A172 (cell line): ENCODE results near the gene ZNF595. TPM values are rescaled to one million over a fixed set of nuclear protein-coding genes. Genes with fewer than 3 reads are reported as not detected.
"Not testable (repeated sequence)": the region's sequence is repeated elsewhere in the genome, so short reads cannot be mapped to it uniquely, and the experiment has no call there.

ENCODE experiments used
- DNase-seq: peaks from one replicate; pipeline ENCODE4 v3.0.0-alpha.2; 2015; ENCODE audit warnings: low spot score
- total RNA-seq: library from RNA; depleted of rRNA; stranded (reverse); fragments of >200 nt; shearing (Covaris generic); gene quantifications from 2 replicates; pipeline ENCODE4 v1.2.3, GENCODE V29; 2014; rRNA removed

The ZNF595 gene
- 18.0 and 21.2 TPM in 2 replicates for total RNA-seq

- not testable (repeated sequence) for DNase-seq
These were observed at the start of gene ZNF595 for GRCh38 chr4:52804-53479. Gene ZNF595, plus strand, starts transcription at chr4:53321. Its CDS starts 168 bp downstream, at chr4:53489.

GRCh38 chr4:9937-10870 lies 42.9 kb upstream of the ZNF595 start:
- DNase-seq, result not testable (repeated sequence)

DNA sequence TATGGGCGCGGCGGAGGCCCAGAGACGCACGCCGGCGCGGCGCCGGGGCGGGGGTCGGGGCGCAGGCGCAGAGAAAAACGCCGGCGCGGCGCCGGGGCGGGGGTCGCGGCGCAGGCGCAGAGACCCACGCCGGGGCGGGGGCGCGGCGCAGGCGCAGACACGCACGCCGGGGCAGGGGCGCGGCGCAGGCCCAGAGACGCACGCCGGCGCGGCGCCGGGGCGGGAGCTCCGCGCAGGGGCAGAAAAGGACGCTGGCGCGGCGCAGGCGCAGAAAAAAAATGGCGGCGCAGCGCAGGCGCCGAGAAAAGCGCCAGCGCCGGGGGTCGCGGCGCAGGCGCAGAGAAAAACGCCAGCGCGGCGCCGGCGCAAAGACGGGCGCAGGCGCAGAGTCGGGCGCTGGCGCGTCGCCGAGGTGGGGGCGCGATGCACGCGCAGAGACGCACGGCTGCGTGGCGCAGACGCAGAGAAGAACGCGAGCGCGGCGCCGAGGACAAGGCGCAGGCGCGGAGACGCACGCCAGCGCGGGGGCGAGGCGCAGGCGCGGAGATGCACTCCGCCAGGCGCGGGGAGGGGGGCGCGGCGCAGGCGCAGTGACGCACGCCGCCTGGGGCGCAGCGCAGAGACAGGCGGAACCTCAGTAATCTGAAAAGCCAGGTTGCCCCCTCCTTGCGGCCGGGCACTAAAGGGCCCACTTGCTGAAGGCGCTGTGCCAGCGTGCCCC lies 41.9 kb upstream of the ZNF595 start:
- not testable (repeated sequence) for DNase-seq

- not testable (repeated sequence) for DNase-seq
These were observed 41.2 kb upstream of the ZNF595 start for GRCh38 chr4:11816-12417.

GRCh38 chr4:18128-18527 lies 35.0 kb upstream of the ZNF595 start:
- not testable (repeated sequence) for DNase-seq

- DNase-seq, result not testable (repeated sequence)
These were observed 34.5 kb upstream of the ZNF595 start for GRCh38 chr4:18589-18988.

GRCh38 chr4:22882-23281 lies 30.2 kb upstream of the ZNF595 start:
- DNase-seq, result not testable (repeated sequence)

GRCh38 chr4:24359-24758 lies 28.8 kb upstream of the ZNF595 start:
- not testable (repeated sequence) for DNase-seq

DNA sequence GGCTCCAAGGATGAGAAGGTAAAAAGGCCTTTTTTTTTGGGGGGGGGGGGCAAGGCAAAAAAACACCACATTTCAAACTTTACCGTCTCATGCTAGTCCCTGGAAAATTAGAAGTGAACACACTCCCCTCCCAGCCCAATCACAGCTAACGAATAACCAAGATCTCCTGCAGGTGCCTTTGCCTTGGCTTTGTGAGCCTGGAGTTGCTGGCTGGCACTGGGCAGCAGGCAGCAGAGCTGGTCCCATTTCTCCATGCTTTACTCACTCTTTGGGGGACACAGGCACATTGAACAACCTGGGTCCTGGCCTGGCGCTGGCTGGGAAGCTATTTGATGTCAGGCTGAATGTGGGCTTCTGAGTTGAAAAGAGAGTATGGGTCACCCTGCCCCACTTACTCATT lies 25.6 kb upstream of the ZNF595 start:
- not testable (repeated sequence) for DNase-seq

DNA sequence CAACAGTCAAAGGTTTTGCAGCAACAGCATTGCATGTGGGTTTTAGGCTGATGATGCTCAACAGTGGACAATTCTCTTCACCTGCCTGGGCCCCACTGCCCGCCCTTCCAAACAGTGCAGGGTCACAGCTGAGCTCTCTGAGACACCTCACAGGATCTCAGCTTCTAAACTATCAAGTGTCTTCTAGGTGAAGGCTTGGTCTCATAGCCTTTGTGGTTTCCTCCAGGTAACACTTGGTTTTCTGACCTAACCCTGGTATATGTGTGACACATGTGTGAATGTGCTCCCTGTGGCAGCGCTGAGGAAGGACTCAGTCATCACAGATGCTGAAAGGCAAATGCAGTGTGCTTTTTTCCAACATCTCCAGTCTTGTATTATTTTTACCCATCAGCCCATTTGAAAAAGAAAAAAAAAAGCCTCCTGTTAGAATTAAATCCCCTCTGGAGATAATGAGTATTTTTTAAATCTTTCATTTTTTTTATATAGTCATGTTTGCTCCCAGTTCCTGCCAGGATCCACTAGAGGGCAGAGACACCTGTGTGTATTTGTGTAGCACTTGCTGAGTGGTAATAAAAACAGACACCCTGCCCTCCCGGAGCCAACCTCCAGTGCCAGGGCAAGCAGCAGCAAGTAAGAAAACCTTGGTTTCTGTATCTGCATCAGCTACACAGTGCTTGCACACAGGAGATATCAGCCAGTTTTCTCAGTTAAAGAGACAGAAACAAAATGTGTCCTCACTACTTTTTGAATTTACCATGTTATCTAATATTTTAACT lies 24.2 kb upstream of the ZNF595 start:
- not testable (repeated sequence) for DNase-seq

DNA sequence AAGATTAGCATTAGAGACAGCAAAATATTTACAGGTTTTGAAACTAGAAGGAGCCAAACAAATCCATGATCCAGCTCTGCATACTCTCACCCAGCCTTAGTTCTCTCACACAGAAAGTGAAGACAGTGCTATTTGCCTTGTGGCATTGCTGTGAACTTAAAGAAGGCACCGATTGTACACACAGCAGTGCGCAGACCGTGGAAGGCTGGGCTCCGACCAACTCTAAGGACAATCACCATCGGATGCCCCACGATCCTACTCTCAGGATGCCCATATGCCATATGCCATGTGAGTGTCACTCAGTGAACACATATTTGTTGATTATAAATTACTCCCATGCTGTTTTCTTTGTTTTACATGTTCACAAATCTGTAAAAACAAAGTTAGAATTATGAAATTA lies 19.8 kb upstream of the ZNF595 start:
- DNase-seq, result not testable (repeated sequence)

GRCh38 chr4:36559-37415 lies 16.3 kb upstream of the ZNF595 start:
- DNase-seq, result not testable (repeated sequence)

GRCh38 chr4:38202-38601 lies 14.9 kb upstream of the ZNF595 start:
- not testable (repeated sequence) for DNase-seq

DNA sequence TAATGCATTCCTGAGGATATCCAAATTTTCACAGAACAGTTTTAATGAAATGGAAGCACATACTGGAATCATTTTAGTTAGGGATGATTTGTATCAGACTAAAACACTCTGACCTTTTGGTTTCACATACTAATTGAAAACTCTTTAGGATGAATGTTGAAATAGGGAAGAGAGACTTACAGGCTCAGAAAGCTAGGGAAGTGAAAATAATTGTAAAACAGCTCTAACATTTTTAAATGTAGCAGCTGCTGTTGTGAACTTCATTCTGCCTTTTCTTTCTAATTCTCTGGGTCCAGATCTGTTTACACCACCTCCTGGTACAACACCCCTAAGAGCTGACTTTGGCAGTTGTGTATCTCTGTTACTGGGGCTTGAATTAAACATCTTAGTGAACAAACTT lies 9.7 kb upstream of the ZNF595 start:
- not testable (repeated sequence) for DNase-seq

DNA sequence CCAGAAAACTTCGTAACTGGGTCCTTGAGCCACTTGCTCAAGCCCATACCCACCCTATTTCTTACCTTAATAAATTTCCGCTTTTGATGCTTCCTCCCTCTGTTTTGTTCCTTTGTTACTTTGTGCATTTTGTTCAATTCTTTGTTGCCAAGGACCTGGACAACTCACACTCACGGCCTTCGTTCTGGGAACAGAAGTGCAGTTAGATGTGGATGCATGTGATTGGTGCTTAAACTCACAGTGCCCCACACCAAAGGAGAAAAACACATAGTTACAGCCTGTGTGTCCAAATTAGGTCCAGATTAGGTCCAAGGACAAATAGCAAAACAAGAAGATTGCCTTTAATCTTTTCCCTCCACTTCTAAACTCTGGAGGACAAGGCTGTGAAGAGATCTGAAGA lies 1.9 kb upstream of the ZNF595 start:
- not testable (repeated sequence) for DNase-seq

DNA sequence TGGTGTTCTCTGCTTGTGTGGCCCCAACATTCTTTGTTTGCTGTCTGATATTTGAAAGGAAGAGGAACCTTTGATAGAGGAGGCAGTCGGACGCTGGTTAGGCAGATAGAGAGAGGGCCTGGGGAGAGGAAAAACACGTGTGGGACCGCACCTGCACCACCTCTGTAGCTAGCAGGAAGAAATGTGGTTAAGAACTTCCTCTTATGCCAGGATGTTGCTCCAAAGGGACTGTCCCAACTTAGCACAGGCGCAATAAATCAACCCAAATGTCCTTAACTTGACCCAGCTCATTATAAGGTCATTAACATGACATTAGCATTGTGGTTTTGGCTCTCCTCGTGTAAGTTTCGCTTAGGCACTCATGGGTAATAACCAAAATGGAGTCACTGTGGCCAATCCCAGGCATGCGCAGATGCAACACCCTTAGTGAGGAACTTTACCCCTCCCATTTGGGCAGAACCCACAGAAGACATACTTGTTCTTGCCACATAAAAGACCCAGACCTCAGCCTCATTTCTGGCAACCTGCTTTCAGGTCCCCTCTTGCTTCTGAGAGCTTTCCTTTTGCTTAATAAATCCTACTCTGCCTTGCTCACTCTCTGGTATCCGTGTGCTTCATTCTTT lies 1.4 kb upstream of the ZNF595 start:
- DNase-seq, result not testable (repeated sequence)

GRCh38 chr4:53521-53920 lies 400 bp downstream of the ZNF595 start:
- not testable (repeated sequence) for DNase-seq

DNA sequence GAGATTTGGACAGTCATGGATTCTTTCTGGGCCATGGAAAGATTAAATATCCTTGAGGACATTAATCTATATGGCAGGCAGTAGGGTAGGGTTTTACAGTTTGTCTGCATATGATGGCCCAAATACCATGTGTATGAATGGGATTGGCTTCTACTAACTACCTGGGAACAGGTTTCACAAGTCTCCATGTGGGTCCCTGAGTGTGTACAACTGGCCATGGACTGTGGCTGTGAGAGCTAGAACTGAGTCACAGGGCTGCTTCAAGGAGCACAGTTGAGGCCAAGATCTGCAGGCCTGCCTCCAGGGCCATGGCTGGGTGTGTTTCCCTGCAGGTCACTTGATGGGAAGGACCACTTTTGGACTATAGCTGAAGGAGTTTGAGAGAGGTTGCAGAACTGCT lies 11.6 kb downstream of the ZNF595 start:
- not testable (repeated sequence) for DNase-seq

DNA sequence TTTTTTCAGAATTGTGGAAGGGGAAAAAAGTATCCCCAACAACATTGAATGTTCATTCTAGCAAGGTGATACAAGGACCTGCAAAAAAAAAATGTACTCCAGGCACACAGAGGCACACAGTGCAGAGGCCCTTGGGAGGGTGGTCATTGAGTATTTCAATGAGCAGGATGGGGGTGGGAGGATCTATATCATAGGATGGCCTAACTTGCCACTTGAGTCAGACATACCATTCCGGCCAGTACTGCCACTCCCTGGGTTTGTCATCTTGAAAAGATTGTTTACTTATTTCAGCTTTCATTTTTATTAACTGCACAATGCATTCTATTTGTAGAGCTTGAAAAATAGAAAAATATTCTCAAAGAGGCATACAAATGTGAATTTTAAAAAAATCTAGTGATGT lies 18.7 kb downstream of the ZNF595 start:
- no peak for DNase-seq
